Stimulated activated CD8-positive, alpha-beta memory T cell treated with anti-CD3 and anti-CD28 coated beads, Interleukin-12 subunit alpha, Interleukin-12 subunit beta, amount 100 ng/mL, for 4 hours (primary cell): ENCODE data around the gene COQ10B.
A peak's percentile ranks its signal among the peaks of the same experiment; 100 is the strongest.
"Not testable (repeated sequence)": the region's sequence is repeated elsewhere in the genome, so short reads cannot be mapped to it uniquely, and the experiment has no call there.

ENCODE experiments used
- DNase-seq: peaks from one replicate; pipeline ENCODE4 v3.0.0-alpha.2; 2020; ENCODE audit warnings: low read depth

COQ10B gene

GRCh38 chr2:197453123-197453913 is at the start of gene COQ10B:
TSS of gene COQ10B (plus strand) at chr2:197453552. CDS start at chr2:197453561, 9 bp downstream.
- peak; percentile 96 for DNase-seq

GRCh38 chr2:197405582-197405981 is 47.8 kb upstream of the COQ10B start:
- no peak for DNase-seq

GRCh38 chr2:197414039-197414438 is 39.3 kb upstream of the COQ10B start:
- no peak for DNase-seq

GRCh38 chr2:197414515-197414914 is 38.8 kb upstream of the COQ10B start:
- no peak for DNase-seq

GRCh38 chr2:197416268-197416667 is 37.1 kb upstream of the COQ10B start:
- no peak for DNase-seq

- DNase-seq = no peak
These were observed 33.9 kb upstream of the COQ10B start for GRCh38 chr2:197419438-197419837.

- DNase-seq = no peak
These were observed 30.0 kb upstream of the COQ10B start for GRCh38 chr2:197423307-197423706.

- no peak for DNase-seq
These were observed 27.8 kb upstream of the COQ10B start for GRCh38 chr2:197425550-197425949.

- DNase-seq = no peak
These were observed 26.4 kb upstream of the COQ10B start for GRCh38 chr2:197426723-197427603.

GRCh38 chr2:197427986-197428385 is 25.4 kb upstream of the COQ10B start:
- DNase-seq = no peak

- no peak for DNase-seq
These were observed 21.5 kb upstream of the COQ10B start for GRCh38 chr2:197431858-197432257.

GRCh38 chr2:197432527-197432926 is 20.8 kb upstream of the COQ10B start:
- DNase-seq = not testable (repeated sequence)

GRCh38 chr2:197433780-197434438 is 19.4 kb upstream of the COQ10B start:
- DNase-seq = no peak

- DNase-seq = peak; percentile 99
These were observed 18.5 kb upstream of the COQ10B start, which contains the start of gene SF3B1 for GRCh38 chr2:197434541-197435513. TSS of gene SF3B1 (minus strand) at chr2:197435028. CDS start at chr2:197434999, 29 bp downstream.

GRCh38 chr2:197435598-197436420 is 17.5 kb upstream of the COQ10B start:
- no peak for DNase-seq

- DNase-seq = no peak
These were observed 16.0 kb upstream of the COQ10B start for GRCh38 chr2:197437380-197437779.

- no peak for DNase-seq
These were observed 10.5 kb upstream of the COQ10B start for GRCh38 chr2:197442857-197443256.

- DNase-seq = no peak
These were observed 7.6 kb upstream of the COQ10B start for GRCh38 chr2:197445746-197446145.

GRCh38 chr2:197446844-197447243 is 6.5 kb upstream of the COQ10B start:
- DNase-seq = no peak

- DNase-seq = no peak
These were observed 2.9 kb upstream of the COQ10B start for GRCh38 chr2:197450465-197450864.
